Measurements from ENCODE around the gene SOCS6. TPM values are rescaled to one million over a fixed set of nuclear protein-coding genes. Genes with fewer than 3 reads are reported as not detected.

SOCS6 gene
- total RNA-seq, 1 donor from 2014 or later: 3.8 TPM

- DNase-seq (ENCODE audit: low spot score): no peak
- H3K27ac Mint-ChIP-seq: no peak overlapping the region
- H3K27me3 Mint-ChIP-seq (ENCODE audit: low read depth): peaks cover 32% of the 10 kb centered on the region
- intact Hi-C loops (cut with micrococcal nuclease): loop anchor here (10.0 kb wide), 1 partner anchor 142 kb away; no protein-coding TSS in a partner anchor
- H3K4me1 Mint-ChIP-seq (ENCODE audit: low read depth): peaks cover 18% of the 10 kb centered on the region
- peaks cover 8% of the 10 kb centered on the region for H3K36me3 Mint-ChIP-seq (ENCODE audit: low read depth)
- no peak overlapping the region for H3K4me3 Mint-ChIP-seq (ENCODE audit: low read depth)
- no peaks in the 10 kb centered on the region for H3K9me3 Mint-ChIP-seq
These were observed 3.8 kb downstream of the SOCS6 start for GRCh38 chr18:70292628-70293027.

DNA sequence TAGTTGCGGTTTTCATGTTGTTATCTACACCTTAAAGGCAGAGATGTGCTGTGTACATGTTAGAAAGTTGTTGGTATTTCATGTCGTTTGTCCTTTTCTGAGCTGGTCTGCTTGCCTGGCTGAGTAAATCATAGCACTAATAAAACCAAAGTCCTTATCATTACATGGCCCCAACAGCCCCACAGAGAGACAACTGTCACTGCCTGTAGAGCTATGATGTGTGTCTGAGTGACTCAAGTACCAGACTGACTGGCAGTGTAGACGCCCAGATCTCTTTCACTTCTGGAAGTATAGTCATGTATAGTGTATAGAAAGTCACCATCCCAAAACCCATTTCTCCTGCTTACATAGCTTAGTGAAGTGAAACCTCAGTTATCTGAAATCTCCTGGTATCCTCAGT, 4.3 kb downstream of the SOCS6 start:
- no peak for DNase-seq (ENCODE audit: low spot score)
- H3K27me3 Mint-ChIP-seq (ENCODE audit: low read depth): peaks cover 26% of the 10 kb centered on the region
- no peaks in the 10 kb centered on the region for H3K9me3 Mint-ChIP-seq
- intact Hi-C loops (cut with micrococcal nuclease): loop anchor here (10.0 kb wide), 1 partner anchor 142 kb away; no protein-coding TSS in a partner anchor
- H3K36me3 Mint-ChIP-seq (ENCODE audit: low read depth): peaks cover 8% of the 10 kb centered on the region
- H3K27ac Mint-ChIP-seq: no peak overlapping the region
- peaks cover 16% of the 10 kb centered on the region for H3K4me1 Mint-ChIP-seq (ENCODE audit: low read depth)
- H3K4me3 Mint-ChIP-seq (ENCODE audit: low read depth): no peak overlapping the region

DNA sequence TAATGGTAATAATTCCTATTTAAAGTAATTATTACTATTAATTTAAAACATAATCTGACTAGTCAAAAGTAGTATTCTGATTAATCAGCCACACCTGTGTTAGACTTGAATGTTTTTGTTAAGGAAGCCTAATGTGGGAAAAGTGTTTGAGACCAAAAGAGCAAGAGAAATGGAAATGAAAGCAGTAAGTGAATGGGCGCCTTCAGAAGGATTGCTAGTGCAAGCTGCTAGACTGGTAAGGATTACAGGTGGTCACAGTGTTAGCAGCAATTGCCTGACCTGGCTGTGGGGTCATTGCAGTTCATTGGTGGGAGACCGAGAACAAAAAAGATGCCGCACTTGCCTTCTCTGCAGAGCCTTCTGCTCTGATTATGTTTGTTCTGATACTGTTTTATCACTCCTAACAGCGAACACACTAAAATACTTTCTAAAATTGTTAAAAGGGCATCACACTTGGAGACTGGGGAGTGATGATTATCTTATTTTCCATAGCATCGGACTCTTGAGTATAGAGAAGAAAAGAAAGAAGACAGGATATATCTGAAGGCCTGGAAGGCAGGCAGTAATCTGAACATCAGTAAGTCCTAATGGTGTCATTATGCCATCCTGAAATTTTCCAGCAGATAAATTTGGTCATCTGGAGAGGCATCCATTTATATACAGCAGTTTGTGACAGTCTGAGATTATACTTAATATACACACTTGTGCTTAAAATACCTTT, 5.8 kb downstream of the SOCS6 start:
- peaks cover 7% of the 10 kb centered on the region for H3K36me3 Mint-ChIP-seq (ENCODE audit: low read depth)
- intact Hi-C loops (cut with micrococcal nuclease): loop anchor here (10.0 kb wide), 1 partner anchor 140 kb away; no protein-coding TSS in a partner anchor
- no peaks in the 10 kb centered on the region for H3K9me3 Mint-ChIP-seq
- no peak for DNase-seq (ENCODE audit: low spot score)
- H3K27me3 Mint-ChIP-seq (ENCODE audit: low read depth): peaks cover 26% of the 10 kb centered on the region
- peaks cover 16% of the 10 kb centered on the region for H3K4me1 Mint-ChIP-seq (ENCODE audit: low read depth)
- no peak overlapping the region for H3K27ac Mint-ChIP-seq
- H3K4me3 Mint-ChIP-seq (ENCODE audit: low read depth): no peak overlapping the region

DNA sequence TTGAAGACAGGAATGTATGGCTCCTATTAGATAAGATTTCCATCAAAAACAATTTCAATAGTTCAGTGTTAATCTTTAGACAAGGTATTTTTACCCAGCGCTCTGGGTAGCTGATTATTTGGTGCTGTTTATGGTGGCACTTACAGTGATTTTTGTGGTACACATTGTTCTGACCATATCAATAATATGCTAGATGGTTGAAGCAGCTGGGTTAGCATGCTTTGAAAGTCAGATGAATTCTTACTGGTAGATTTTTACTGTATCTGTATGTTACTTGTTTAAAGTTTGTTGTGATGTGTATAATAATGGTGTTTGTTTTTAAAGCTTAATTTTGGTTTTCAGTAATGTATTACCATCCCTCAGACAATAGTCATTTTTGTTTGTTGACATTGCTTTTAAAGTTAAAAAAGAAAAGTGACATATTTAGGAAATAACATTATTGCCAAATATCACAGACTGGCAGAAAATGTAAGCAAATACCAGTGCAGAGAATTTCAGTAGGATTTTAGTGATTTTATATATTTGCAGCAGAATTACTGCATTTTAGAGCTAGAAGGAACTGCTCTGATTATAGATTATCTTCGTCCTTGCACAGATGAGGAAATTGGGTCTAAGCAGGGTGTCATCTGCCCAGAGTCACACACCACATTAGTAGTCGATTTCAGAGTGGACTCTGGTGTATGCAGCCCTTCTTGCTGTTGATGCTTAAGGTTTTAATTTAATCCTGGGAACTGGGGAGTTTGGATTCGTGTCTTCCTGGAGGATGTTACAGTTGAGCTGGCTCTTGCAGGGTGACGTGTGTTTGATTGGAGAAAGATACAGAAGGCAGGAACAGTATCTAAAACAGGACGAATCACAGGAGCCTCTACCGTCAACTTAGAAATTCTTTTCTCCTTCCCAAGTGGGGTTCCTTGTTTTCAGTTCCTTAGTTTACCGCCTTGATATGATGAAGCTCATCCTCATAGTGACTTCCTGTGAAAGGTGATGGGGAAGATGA, 6.6 kb downstream of the SOCS6 start:
- intact Hi-C loops (cut with micrococcal nuclease): loop anchor here (10.0 kb wide), 1 partner anchor 139 kb away; no protein-coding TSS in a partner anchor
- Mint-ChIP-seq H3K9me3 (no peaks in the 10 kb centered on the region), H3K27me3 (ENCODE audit: low read depth) (peaks cover 20% of the 10 kb centered on the region), H3K4me3 (ENCODE audit: low read depth) (no peak overlapping the region), H3K4me1 (ENCODE audit: low read depth) (peaks cover 14% of the 10 kb centered on the region), H3K27ac (no peak overlapping the region), H3K36me3 (ENCODE audit: low read depth) (peaks cover 4% of the 10 kb centered on the region)
- no peak for DNase-seq (ENCODE audit: low spot score)

DNA sequence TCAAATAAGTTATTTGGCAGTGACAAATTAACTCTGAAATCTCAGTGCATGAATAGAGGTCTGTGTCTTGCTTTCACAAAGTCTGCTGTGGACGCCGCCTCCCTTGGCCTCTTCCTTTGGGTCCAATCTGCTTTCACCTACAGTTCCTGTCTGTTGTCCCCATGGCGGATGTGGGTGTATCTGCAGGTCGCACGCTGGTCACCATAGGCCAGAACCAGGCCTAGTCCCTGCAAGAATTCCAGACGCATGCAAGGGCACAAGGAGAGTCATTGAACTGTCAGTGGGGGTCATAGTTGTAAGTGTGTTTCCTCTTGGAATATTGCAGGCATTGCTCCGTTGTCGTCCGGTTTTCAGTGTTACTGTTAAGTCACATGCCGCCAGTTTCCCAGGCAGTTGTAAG, 7.4 kb downstream of the SOCS6 start:
- Mint-ChIP-seq H3K27ac (no peak overlapping the region), H3K36me3 (ENCODE audit: low read depth) (no peaks in the 10 kb centered on the region), H3K4me3 (ENCODE audit: low read depth) (no peak overlapping the region), H3K27me3 (ENCODE audit: low read depth) (peaks cover 12% of the 10 kb centered on the region), H3K4me1 (ENCODE audit: low read depth) (peaks cover 9% of the 10 kb centered on the region), H3K9me3 (no peaks in the 10 kb centered on the region)
- intact Hi-C loops (cut with micrococcal nuclease): loop anchor here (10.0 kb wide), 1 partner anchor 139 kb away; no protein-coding TSS in a partner anchor
- DNase-seq (ENCODE audit: low spot score): no peak

GRCh38 chr18:70296781-70297180, 7.9 kb downstream of the SOCS6 start:
- no peaks in the 10 kb centered on the region for H3K9me3 Mint-ChIP-seq
- intact Hi-C loops (cut with micrococcal nuclease): loop anchor here (10.0 kb wide), 1 partner anchor 138 kb away; no protein-coding TSS in a partner anchor
- no peak overlapping the region for H3K27ac Mint-ChIP-seq
- H3K4me3 Mint-ChIP-seq (ENCODE audit: low read depth): no peak overlapping the region
- H3K4me1 Mint-ChIP-seq (ENCODE audit: low read depth): peaks cover 9% of the 10 kb centered on the region
- DNase-seq (ENCODE audit: low spot score): no peak
- H3K36me3 Mint-ChIP-seq (ENCODE audit: low read depth): no peaks in the 10 kb centered on the region
- peaks cover 10% of the 10 kb centered on the region for H3K27me3 Mint-ChIP-seq (ENCODE audit: low read depth)

DNA sequence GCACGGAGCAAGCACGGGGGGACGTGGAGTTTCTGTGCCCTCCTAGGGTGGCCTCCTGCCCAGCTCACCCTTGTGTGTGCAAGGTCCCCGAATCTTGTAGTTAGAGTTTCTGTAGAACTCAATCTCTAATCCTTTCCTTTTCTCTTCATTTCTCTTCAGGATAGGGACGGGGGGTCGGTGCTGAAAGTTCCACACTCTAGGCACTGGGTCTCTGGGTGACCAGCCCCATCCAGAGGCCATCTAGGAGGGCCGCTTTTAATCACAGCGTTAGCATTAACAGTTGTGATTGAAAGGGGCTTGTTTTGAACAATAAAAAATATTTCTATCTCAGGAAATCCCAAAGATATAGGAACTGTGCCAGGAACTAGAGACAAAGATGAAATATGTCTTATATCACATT, 10.5 kb downstream of the SOCS6 start:
- peaks cover 3% of the 10 kb centered on the region for H3K27me3 Mint-ChIP-seq (ENCODE audit: low read depth)
- no peaks in the 10 kb centered on the region for H3K4me1 Mint-ChIP-seq (ENCODE audit: low read depth)
- no peak overlapping the region for H3K27ac Mint-ChIP-seq
- no peaks in the 10 kb centered on the region for H3K9me3 Mint-ChIP-seq
- no peak overlapping the region for H3K4me3 Mint-ChIP-seq (ENCODE audit: low read depth)
- no peak for DNase-seq (ENCODE audit: low spot score)
- intact Hi-C loops (cut with micrococcal nuclease): loop anchor here (10.0 kb wide), 1 partner anchor 135 kb away; no protein-coding TSS in a partner anchor
- H3K36me3 Mint-ChIP-seq (ENCODE audit: low read depth): no peaks in the 10 kb centered on the region

DNA sequence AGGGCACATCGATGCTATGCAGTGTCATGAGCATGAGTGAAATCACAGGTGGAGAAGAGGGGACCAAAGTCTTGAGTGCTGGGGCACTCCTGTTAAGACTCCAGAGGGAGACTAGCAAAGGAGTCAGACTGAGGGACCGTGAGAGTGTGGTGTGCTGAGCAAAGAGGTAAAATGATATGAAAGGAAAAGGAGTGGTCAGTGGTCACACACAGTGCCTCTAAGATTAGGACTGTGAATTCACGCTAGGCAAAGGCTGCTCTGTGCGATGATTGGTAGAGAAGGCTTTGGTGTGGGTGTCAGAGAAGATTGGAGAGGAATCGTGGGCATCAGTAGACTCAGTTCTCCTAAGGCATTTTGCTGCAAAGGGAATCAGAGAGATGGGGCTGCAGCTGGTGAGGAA, 12.8 kb downstream of the SOCS6 start:
- Mint-ChIP-seq H3K27me3 (ENCODE audit: low read depth) (no peaks in the 10 kb centered on the region), H3K27ac (no peak overlapping the region), H3K4me3 (ENCODE audit: low read depth) (no peak overlapping the region), H3K9me3 (no peaks in the 10 kb centered on the region), H3K36me3 (ENCODE audit: low read depth) (no peaks in the 10 kb centered on the region), H3K4me1 (ENCODE audit: low read depth) (no peaks in the 10 kb centered on the region)
- DNase-seq (ENCODE audit: low spot score): no peak
- intact Hi-C loops (cut with micrococcal nuclease): no loop called here

GRCh38 chr18:70308555-70309294, 19.9 kb downstream of the SOCS6 start:
- no peaks in the 10 kb centered on the region for H3K9me3 Mint-ChIP-seq
- H3K4me3 Mint-ChIP-seq (ENCODE audit: low read depth): no peak overlapping the region
- H3K27ac Mint-ChIP-seq: no peak overlapping the region
- DNase-seq (ENCODE audit: low spot score): no peak
- intact Hi-C loops (cut with micrococcal nuclease): no loop called here
- H3K36me3 Mint-ChIP-seq (ENCODE audit: low read depth): no peaks in the 10 kb centered on the region
- no peaks in the 10 kb centered on the region for H3K27me3 Mint-ChIP-seq (ENCODE audit: low read depth)
- no peaks in the 10 kb centered on the region for H3K4me1 Mint-ChIP-seq (ENCODE audit: low read depth)

- no peak for DNase-seq (ENCODE audit: low spot score)
- Mint-ChIP-seq H3K4me1 (ENCODE audit: low read depth) (no peaks in the 10 kb centered on the region), H3K9me3 (no peaks in the 10 kb centered on the region), H3K4me3 (ENCODE audit: low read depth) (no peak overlapping the region), H3K27me3 (ENCODE audit: low read depth) (no peaks in the 10 kb centered on the region), H3K36me3 (ENCODE audit: low read depth) (no peaks in the 10 kb centered on the region), H3K27ac (no peak overlapping the region)
- intact Hi-C loops (cut with micrococcal nuclease): no loop called here
These were observed 21.9 kb downstream of the SOCS6 start for GRCh38 chr18:70310560-70311320.

DNA sequence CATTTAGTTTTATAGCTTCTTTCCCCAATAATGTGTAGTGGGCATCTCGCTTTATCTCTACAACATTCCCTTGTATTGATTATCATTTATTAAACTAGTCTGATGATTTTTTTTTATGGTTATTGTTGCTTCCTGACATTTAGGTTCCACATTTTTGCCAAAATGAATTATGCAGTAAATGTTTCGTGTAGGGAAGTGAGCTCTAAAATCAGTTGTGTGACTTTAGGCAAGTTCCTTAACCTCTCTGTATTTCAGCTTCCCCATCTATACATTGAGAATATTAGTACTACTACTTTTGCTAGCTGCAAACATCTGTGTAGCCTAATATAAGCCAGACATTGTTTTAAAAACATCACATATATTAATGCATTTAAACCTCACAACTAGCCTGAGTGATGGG, 22.9 kb downstream of the SOCS6 start:
- H3K36me3 Mint-ChIP-seq (ENCODE audit: low read depth): no peaks in the 10 kb centered on the region
- intact Hi-C loops (cut with micrococcal nuclease): no loop called here
- no peaks in the 10 kb centered on the region for H3K4me1 Mint-ChIP-seq (ENCODE audit: low read depth)
- no peaks in the 10 kb centered on the region for H3K9me3 Mint-ChIP-seq
- H3K27ac Mint-ChIP-seq: no peak overlapping the region
- DNase-seq (ENCODE audit: low spot score): no peak
- no peak overlapping the region for H3K4me3 Mint-ChIP-seq (ENCODE audit: low read depth)
- no peaks in the 10 kb centered on the region for H3K27me3 Mint-ChIP-seq (ENCODE audit: low read depth)

- H3K4me3 Mint-ChIP-seq (ENCODE audit: low read depth): no peak overlapping the region
- H3K27me3 Mint-ChIP-seq (ENCODE audit: low read depth): no peaks in the 10 kb centered on the region
- H3K27ac Mint-ChIP-seq: no peak overlapping the region
- H3K36me3 Mint-ChIP-seq (ENCODE audit: low read depth): no peaks in the 10 kb centered on the region
- intact Hi-C loops (cut with micrococcal nuclease): no loop called here
- DNase-seq (ENCODE audit: low spot score): no peak
- H3K9me3 Mint-ChIP-seq: no peaks in the 10 kb centered on the region
- H3K4me1 Mint-ChIP-seq (ENCODE audit: low read depth): no peaks in the 10 kb centered on the region
These were observed 24.8 kb downstream of the SOCS6 start for GRCh38 chr18:70313640-70314039.

Data from activated T-helper 2 cell treated with anti-CD3 and anti-CD28 coated beads, Interferon-gamma antibody, Interleukin-2, Interleukin-4, amounts not matched to agents 10 μg/mL and 5 μg/mL and 100 μg/mL, durations not matched to agents 14 hours and 24 hours and 36 hours (primary cell).